ENCODE measurements around the gene MBL2.

MBL2 gene

DNA sequence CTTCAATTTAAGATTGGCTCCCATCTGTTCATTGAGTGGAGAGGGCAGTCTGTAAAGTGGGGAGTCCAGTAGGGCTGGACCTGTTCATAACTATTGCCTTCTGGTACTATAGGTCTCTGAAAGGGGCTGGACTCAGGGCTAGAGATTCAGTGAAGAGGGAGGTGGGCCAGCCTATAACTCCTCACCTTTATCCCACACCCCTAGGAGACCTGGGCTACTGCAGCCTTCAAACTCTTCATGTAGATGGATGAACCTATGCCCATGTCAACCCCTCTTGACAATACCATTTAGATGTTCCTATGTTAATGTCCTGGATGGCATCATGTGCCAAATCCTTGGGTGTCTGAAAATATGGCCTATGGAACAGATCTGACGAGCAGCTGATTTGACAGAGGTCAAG is 22.0 kb downstream of the MBL2 start:
- POLR2A ChIA-PET: no interaction called here
- no peak overlapping the region for H3K4me3 ChIP-seq (ENCODE audit: low read depth, low read length)
- DNase-seq (ENCODE audit: low read depth, low spot score): no peak
- CTCF ChIA-PET: interaction anchor here (2.8 to 16.3 kb wide), 2 partner anchors 10 to 26 kb away, joined by 20 to 482 read pairs; partner anchors contain the start of gene MBL2
- TF ChIP-seq, protein P1, sequence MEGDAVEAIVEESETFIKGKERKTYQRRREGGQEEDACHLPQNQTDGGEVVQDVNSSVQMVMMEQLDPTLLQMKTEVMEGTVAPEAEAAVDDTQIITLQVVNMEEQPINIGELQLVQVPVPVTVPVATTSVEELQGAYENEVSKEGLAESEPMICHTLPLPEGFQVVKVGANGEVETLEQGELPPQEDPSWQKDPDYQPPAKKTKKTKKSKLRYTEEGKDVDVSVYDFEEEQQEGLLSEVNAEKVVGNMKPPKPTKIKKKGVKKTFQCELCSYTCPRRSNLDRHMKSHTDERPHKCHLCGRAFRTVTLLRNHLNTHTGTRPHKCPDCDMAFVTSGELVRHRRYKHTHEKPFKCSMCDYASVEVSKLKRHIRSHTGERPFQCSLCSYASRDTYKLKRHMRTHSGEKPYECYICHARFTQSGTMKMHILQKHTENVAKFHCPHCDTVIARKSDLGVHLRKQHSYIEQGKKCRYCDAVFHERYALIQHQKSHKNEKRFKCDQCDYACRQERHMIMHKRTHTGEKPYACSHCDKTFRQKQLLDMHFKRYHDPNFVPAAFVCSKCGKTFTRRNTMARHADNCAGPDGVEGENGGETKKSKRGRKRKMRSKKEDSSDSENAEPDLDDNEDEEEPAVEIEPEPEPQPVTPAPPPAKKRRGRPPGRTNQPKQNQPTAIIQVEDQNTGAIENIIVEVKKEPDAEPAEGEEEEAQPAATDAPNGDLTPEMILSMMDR (IDR thresholded peaks at IDR 0.05; ENCODE audit: insufficient read depth, low read length, missing control alignments): no peak

DNA sequence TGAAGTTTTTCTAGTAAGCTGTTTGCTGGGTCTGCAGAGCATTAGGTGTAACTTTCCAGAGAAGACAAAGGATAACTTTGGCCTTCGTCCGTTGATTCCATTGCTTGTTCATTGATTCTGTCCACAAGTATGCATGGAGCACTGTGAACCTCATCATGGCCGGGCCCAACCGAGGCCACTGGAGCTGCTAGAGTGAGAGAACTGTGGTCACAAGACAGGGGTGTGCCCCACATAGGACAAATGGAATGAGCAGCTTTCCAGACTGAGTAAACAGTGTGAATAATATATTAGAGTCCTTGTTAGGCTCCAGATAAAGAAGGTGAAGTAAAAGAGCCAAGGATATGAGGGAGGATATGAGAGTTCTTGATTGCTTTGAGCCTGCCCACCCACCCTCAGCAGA is 24.9 kb downstream of the MBL2 start:
- ChIA-PET CTCF (interaction anchor here (0.7 to 16.3 kb wide), 8 partner anchors 9 to 103 kb away, joined by 4 to 482 read pairs (median 17); partner anchors contain the start of gene MBL2), POLR2A (no interaction called here)
- no peak for DNase-seq (ENCODE audit: low read depth, low spot score)
- no peak overlapping the region for H3K4me3 ChIP-seq (ENCODE audit: low read depth, low read length)
- TF ChIP-seq, protein P1 (IDR thresholded peaks at IDR 0.05; ENCODE audit: insufficient read depth, low read length, missing control alignments): no peak

DNA sequence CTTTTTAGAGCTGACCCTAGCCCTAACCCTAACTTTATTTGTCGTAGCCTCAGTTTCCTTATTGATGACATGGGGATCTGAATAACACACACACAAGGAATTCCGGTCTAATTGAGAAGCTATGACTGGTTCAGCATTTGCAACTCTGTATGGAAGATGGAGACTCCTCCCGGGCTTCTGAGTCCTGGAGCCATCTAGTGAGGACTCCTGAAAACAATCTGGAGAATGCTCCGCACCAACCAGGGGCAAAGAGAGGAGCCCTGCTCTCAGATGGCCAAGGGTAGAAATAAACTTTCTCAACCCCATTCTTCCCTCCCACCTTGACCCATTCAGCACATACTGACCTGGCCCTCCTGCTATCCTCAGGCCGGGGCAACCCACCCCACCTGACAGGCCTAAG is 26.4 kb downstream of the MBL2 start:
- TF ChIP-seq, protein P1 (IDR thresholded peaks at IDR 0.05; ENCODE audit: insufficient read depth, low read length, missing control alignments): peak; percentile 47
- ChIA-PET CTCF (interaction anchor here (0.7 to 16.3 kb wide), 22 partner anchors 9 to 696 kb away, joined by 3 to 482 read pairs (median 6); partner anchors contain the start of gene MBL2), POLR2A (no interaction called here)
- DNase-seq (ENCODE audit: low read depth, low spot score): no peak
- H3K4me3 ChIP-seq (ENCODE audit: low read depth, low read length): no peak overlapping the region

DNA sequence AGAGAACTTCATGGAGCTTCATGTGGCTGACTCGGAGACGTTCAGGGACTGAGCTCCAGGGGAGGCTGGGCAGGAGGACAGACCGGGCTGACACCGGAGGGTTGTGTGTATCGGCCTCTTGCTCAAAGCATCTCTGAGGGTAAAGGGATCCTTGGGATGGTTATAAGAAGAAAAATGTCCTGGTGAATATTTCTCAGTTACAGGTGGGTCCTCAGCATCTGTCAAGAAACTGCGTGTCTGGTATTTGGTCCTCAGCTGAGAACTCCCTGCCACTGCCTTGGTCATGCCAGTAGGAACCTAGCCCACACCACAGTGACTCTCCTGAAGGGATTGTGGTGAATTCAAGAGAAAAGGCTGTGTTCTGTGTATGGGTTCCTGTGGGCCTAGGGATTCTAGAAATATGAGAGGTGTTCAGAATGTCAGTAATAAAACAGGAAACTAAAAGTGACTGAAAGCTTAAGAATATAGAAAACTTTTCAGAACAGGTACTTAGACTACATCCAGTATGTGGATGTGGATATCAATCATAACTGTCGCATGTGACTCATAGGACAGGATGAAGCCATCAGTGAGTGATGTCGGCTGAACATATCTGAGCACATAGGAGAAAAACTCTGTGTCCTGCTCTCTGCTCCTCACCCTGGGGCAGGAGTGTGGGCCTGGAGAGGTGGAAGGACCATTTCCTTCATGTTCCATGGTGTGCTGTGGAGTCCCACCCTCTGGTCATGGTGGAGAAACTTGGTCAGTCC is 28.4 kb downstream of the MBL2 start:
- POLR2A ChIA-PET: no interaction called here
- CTCF ChIA-PET: interaction anchor here (1.1 to 16.3 kb wide), 6 partner anchors 12 to 99 kb away, joined by 3 to 482 read pairs (median 28); partner anchors contain the start of gene MBL2
- DNase-seq (ENCODE audit: low read depth, low spot score): no peak
- H3K4me3 ChIP-seq (ENCODE audit: low read depth, low read length): no peak overlapping the region
- TF ChIP-seq, protein P1 (IDR thresholded peaks at IDR 0.05; ENCODE audit: insufficient read depth, low read length, missing control alignments): no peak

DNA sequence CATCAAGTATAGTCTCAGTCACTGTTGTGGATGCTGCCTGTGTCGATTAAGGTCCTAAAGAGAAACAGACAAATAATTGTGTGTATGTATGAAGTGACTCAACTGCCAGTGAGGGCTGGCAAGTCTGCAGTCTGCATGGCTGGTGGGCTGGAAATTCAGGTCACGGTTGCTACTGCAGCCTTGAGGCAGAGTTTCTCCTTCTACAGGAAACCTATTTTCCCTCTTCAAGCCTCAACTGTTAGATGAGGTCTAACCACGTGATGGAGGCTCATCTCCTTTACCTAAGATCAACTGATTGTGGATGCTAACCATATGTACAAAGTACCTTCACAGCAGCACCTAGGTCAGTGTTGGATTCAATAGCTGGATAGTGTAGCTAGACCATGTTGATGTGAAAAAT is 29.9 kb downstream of the MBL2 start:
- no peak overlapping the region for H3K4me3 ChIP-seq (ENCODE audit: low read depth, low read length)
- ChIA-PET CTCF (interaction anchor here (1.2 to 16.3 kb wide), 6 partner anchors 9 to 443 kb away, joined by 3 to 482 read pairs (median 4); partner anchors contain the start of gene MBL2), POLR2A (no interaction called here)
- DNase-seq (ENCODE audit: low read depth, low spot score): no peak
- TF ChIP-seq, protein P1 (IDR thresholded peaks at IDR 0.05; ENCODE audit: insufficient read depth, low read length, missing control alignments): no peak

DNA sequence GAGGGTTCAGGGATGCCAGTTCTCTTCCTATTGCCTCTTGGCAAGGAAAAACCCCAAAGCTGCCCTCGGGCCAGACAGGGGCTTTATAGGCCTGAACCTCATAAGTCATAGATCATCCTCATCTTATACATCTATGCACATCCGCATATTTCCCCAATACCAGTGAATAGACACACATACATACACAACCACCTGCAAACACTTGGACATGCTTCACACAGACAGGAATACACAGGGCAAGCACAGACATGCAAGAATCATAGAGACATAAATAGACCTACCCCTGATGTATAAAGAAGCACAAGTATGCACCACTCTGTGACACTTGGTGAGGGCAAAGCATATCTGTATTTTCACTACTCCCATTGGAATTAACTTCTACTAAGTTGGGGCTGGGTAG is 30.7 kb downstream of the MBL2 start:
- ChIA-PET CTCF (interaction anchor here (0.9 to 16.3 kb wide), 24 partner anchors 8 to 442 kb away, joined by 3 to 482 read pairs (median 8); partner anchors contain the start of gene MBL2), POLR2A (no interaction called here)
- no peak overlapping the region for H3K4me3 ChIP-seq (ENCODE audit: low read depth, low read length)
- no peak for DNase-seq (ENCODE audit: low read depth, low spot score)
- TF ChIP-seq, protein P1 (IDR thresholded peaks at IDR 0.05; ENCODE audit: insufficient read depth, low read length, missing control alignments): no peak
